HEK293 (cell line): Measurements from ENCODE around the gene MIB2.
"Not testable (repeated sequence)": the region's sequence is repeated elsewhere in the genome, so short reads cannot be mapped to it uniquely, and the experiment has no call there.

Source experiments
- CTCF ChIA-PET: fragments of 350-600 bp; formaldehyde crosslinking; extraction: SDS; loops from one replicate; lab custom pipeline; 2021; ENCODE audit warnings: antibody characterized with exemption; lab: Yijun Ruan, JAX
- POLR2A ChIA-PET: fragments of 300-600 bp; formaldehyde crosslinking; extraction: SDS; loops from one replicate; lab custom pipeline; 2020; ENCODE audit warnings: antibody characterized with exemption, inconsistent platforms; lab: Yijun Ruan, JAX
- H3K27ac ChIP-seq: fragments of 200-500 bp; sonication (Bioruptor generic); 2 replicates; pipeline ENCODE4 v1.5.1; 2014; ENCODE audit warnings: low read depth, low read length, control low read depth, inconsistent platforms; ENCODE audit errors: extremely low read depth
- H3K36me3 ChIP-seq, 2 experiments: fragments of 200-500 bp in 1 of 2; sonication (Bioruptor generic) in 1 of 2; 1 replicate in 1 of 2; 2 replicates in 1 of 2; pipeline ENCODE4 v1.5.1; 2014 to 2017; ENCODE audit warnings: inconsistent platforms in 2 of 2, low read length in 2 of 2; ENCODE audit not compliant: control insufficient read depth in 2 of 2, insufficient read depth in 1 of 2
- H3K4me1 ChIP-seq: fragments of 200-500 bp; sonication (Bioruptor generic); 2 replicates; pipeline ENCODE4 v1.5.1; 2014; ENCODE audit warnings: mild to moderate bottlenecking, low read length, inconsistent platforms; ENCODE audit not compliant: control insufficient read depth, insufficient read depth
- H3K4me3 ChIP-seq: 2 replicates; pipeline ENCODE4 v1.5.1; 2011; ENCODE audit warnings: low read depth, mild to moderate bottlenecking, control low read depth, low read length, moderate library complexity
- H3K9me3 ChIP-seq: fragments of 200-500 bp; sonication (Bioruptor generic); 2 replicates; pipeline ENCODE4 v1.5.1; 2014; ENCODE audit warnings: low read depth, low read length, inconsistent platforms; ENCODE audit not compliant: control insufficient read depth, insufficient read depth
- GLIS1 ChIP-seq: fragments of 450-650 bp; formaldehyde crosslinking; IDR thresholded peaks from 2 replicates; pipeline ENCODE4 v1.5.1; 2016; ENCODE audit warnings: missing biosample characterization, missing genetic modification characterization
- KLF1 ChIP-seq: fragments of 450-650 bp; formaldehyde crosslinking; IDR thresholded peaks from 2 replicates; pipeline ENCODE4 v1.5.1; 2016; ENCODE audit warnings: missing biosample characterization, missing genetic modification characterization
- KLF10 ChIP-seq: fragments of 450-650 bp; IDR thresholded peaks from 2 replicates; pipeline ENCODE4 v1.5.1; 2018; ENCODE audit warnings: missing biosample characterization, mild to moderate bottlenecking, missing genetic modification characterization
- KLF16 ChIP-seq: fragments of 450-650 bp; formaldehyde crosslinking; IDR thresholded peaks from 2 replicates; pipeline ENCODE4 v1.5.1; 2017; ENCODE audit warnings: missing biosample characterization, missing genetic modification characterization
- KLF9 ChIP-seq: fragments of 450-650 bp; formaldehyde crosslinking; IDR thresholded peaks from 2 replicates; pipeline ENCODE4 v1.5.1; 2016; ENCODE audit warnings: missing biosample characterization, missing genetic modification characterization, low read depth
- SP7 ChIP-seq: fragments of 450-650 bp; formaldehyde crosslinking; IDR thresholded peaks from 2 replicates; pipeline ENCODE4 v1.5.1; 2016; ENCODE audit warnings: missing biosample characterization, missing genetic modification characterization
- ZBTB17 ChIP-seq: fragments of 450-650 bp; formaldehyde crosslinking; IDR thresholded peaks from 2 replicates; pipeline ENCODE4 v1.5.1; 2016; ENCODE audit warnings: missing biosample characterization, missing genetic modification characterization
- ZBTB20 ChIP-seq: fragments of 450-650 bp; formaldehyde crosslinking; IDR thresholded peaks from 2 replicates; pipeline ENCODE4 v1.5.1; 2016; ENCODE audit warnings: missing biosample characterization, missing genetic modification characterization
- ZBTB8A ChIP-seq: fragments of 450-650 bp; formaldehyde crosslinking; IDR thresholded peaks from 2 replicates; pipeline ENCODE4 v1.5.1; 2016; ENCODE audit warnings: missing biosample characterization, missing genetic modification characterization
- ZEB2 ChIP-seq: fragments of 450-650 bp; formaldehyde crosslinking; IDR thresholded peaks from 2 replicates; pipeline ENCODE4 v1.5.1; 2016; ENCODE audit warnings: missing biosample characterization, missing genetic modification characterization
- ZFHX2 ChIP-seq: fragments of 450-650 bp; formaldehyde crosslinking; conservative IDR thresholded peaks from 2 replicates; pipeline ENCODE4 v1.5.1; 2016; ENCODE audit warnings: missing biosample characterization, missing genetic modification characterization
- ZNF146 ChIP-seq: fragments of 450-650 bp; formaldehyde crosslinking; IDR thresholded peaks from 2 replicates; pipeline ENCODE4 v1.5.1; 2016; ENCODE audit warnings: missing biosample characterization, missing genetic modification characterization
- ZNF2 ChIP-seq: fragments of 450-650 bp; formaldehyde crosslinking; IDR thresholded peaks from 2 replicates; pipeline ENCODE4 v1.5.1; 2016; ENCODE audit warnings: missing biosample characterization, missing genetic modification characterization
- ZNF394 ChIP-seq: fragments of 450-650 bp; formaldehyde crosslinking; IDR thresholded peaks from 2 replicates; pipeline ENCODE4 v1.5.1; 2016; ENCODE audit warnings: missing biosample characterization, missing genetic modification characterization, mild to moderate bottlenecking, moderate library complexity, borderline replicate concordance
- ZNF561 ChIP-seq: fragments of 450-650 bp; IDR thresholded peaks from 2 replicates; pipeline ENCODE4 v1.5.1; 2018; ENCODE audit warnings: missing biosample characterization, missing genetic modification characterization, borderline replicate concordance
- ZNF629 ChIP-seq: fragments of 450-650 bp; formaldehyde crosslinking; IDR thresholded peaks from 2 replicates; pipeline ENCODE4 v1.5.1; 2017; ENCODE audit warnings: missing biosample characterization, missing genetic modification characterization
- ZNF660 ChIP-seq: fragments of 450-650 bp; IDR thresholded peaks from 2 replicates; pipeline ENCODE4 v1.5.1; 2018; ENCODE audit warnings: missing biosample characterization, mild to moderate bottlenecking, missing genetic modification characterization
- ZXDB ChIP-seq: fragments of 450-650 bp; formaldehyde crosslinking; IDR thresholded peaks from 2 replicates; pipeline ENCODE4 v1.5.1; 2016; ENCODE audit warnings: missing biosample characterization, missing genetic modification characterization
- TF ChIP-seq, protein P1 (sequence below): fragments of 450-650 bp; formaldehyde crosslinking; IDR thresholded peaks from 2 replicates; pipeline ENCODE4 v1.5.1; 2016; ENCODE audit warnings: missing biosample characterization, missing genetic modification characterization
- TF ChIP-seq, protein P2 (sequence below): fragments of 450-650 bp; formaldehyde crosslinking; conservative IDR thresholded peaks from 2 replicates; pipeline ENCODE4 v1.5.1; 2016; ENCODE audit warnings: low read depth, missing biosample characterization, missing genetic modification characterization
- TF ChIP-seq, protein P3 (sequence below): fragments of 450-650 bp; formaldehyde crosslinking; IDR thresholded peaks from 2 replicates; pipeline ENCODE4 v1.5.1; 2016; ENCODE audit warnings: missing biosample characterization, missing genetic modification characterization
- TF ChIP-seq, protein P4 (sequence below): fragments of 450-650 bp; formaldehyde crosslinking; IDR thresholded peaks from 2 replicates; pipeline ENCODE4 v1.5.1; 2017; ENCODE audit warnings: missing biosample characterization, mild to moderate bottlenecking, missing genetic modification characterization, moderate library complexity
- TF ChIP-seq, protein P5 (sequence below): fragments of 450-650 bp; formaldehyde crosslinking; IDR thresholded peaks from 2 replicates; pipeline ENCODE4 v1.5.1; 2016; ENCODE audit warnings: missing biosample characterization, missing genetic modification characterization

The MIB2 gene

DNA sequence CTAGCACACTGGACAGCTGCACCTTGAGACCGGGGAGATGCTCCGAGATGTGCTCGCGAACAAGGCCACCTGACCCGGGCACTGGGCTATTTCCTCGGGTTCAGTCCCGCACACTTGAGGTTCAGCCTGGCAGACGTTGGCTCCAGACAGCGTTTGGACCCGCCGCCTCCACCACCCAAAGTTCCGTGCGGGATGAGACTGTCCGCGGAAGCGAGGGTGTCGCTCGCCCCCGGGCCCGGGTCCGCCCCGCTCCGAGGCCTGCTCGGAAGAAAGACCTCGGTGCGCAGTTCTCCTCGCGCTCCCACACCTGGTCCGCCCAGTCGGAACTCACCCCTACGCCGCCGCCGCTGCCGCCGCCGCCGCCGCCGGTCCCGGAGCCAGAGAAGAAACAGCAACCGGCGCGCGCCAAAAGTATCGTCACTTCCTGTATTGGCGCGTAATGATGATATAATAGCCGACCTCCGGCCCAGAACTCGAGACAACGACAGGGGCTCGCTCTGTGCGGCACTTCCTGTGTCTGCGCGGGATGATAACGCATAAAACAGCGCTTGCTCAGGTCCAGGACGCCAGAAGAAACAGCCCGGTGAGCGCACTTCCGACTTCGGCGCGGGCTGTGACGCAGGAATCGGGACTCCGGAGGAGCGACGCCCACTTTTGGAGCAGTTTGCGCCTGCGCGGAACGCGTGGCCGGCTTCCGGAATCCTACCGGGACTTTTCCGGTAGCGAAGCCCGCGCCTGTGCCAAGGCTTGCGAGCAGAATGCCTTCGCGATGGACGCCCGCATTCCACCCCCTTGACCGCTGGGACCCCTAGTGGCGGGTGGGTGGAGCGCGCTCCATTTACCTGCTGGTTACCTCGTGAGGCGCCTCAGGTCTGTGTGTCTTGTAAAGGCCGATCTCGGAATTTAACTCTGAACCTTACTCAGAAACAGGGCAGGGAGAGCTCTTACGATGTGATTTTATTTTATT is 43.6 kb downstream of the MIB2 start, which contains the start of gene CDK11B (continued):
- TF ChIP-seq, protein P1, sequence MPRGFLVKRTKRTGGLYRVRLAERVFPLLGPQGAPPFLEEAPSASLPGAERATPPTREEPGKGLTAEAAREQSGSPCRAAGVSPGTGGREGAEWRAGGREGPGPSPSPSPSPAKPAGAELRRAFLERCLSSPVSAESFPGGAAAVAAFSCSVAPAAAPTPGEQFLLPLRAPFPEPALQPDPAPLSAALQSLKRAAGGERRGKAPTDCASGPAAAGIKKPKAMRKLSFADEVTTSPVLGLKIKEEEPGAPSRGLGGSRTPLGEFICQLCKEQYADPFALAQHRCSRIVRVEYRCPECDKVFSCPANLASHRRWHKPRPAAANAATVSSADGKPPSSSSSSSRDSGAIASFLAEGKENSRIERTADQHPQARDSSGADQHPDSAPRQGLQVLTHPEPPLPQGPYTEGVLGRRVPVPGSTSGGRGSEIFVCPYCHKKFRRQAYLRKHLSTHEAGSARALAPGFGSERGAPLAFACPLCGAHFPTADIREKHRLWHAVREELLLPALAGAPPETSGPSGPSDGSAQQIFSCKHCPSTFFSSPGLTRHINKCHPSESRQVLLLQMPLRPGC (tag by site-specific recombination) = 0 out of 2 replicates have a peak, but pooled peaks have one; percentile 33
- TF ChIP-seq ZXDB (tag by site-specific recombination) (peak; percentile 94), ZBTB8A (tag by site-specific recombination) (peak; percentile 88), KLF16 (tag by site-specific recombination) (peak; percentile 49; the same call in 1 of the 2 replicates), KLF9 (tag by site-specific recombination) (peak; percentile 84), SP7 (tag by site-specific recombination) (peak; percentile 78), GLIS1 (tag by site-specific recombination) (peak; percentile 31; the same call in 1 of the 2 replicates), ZNF660 (tag by site-specific recombination) (peak; percentile 24; the same call in 1 of the 2 replicates), ZEB2 (tag by site-specific recombination) (peak; percentile 100), ZBTB17 (peak; percentile 89), ZNF629 (tag by site-specific recombination) (peak; percentile 100), KLF1 (tag by site-specific recombination) (peak; percentile 53), KLF10 (tag by site-specific recombination) (peak; percentile 85), ZNF146 (tag by site-specific recombination) (peak; percentile 19; the same call in 1 of the 2 replicates), ZNF561 (tag by site-specific recombination) (peak; percentile 62; the same call in 1 of the 2 replicates), ZNF394 (tag by site-specific recombination) (0 out of 2 replicates have a peak, but pooled peaks have one; percentile 36), ZNF2 (tag by site-specific recombination) (0 out of 2 replicates have a peak, but pooled peaks have one; percentile 51), ZFHX2 (peak; percentile 72), ZBTB20 (tag by site-specific recombination) (peak; percentile 66; the same call in 1 of the 2 replicates)
- TF ChIP-seq, protein P2, sequence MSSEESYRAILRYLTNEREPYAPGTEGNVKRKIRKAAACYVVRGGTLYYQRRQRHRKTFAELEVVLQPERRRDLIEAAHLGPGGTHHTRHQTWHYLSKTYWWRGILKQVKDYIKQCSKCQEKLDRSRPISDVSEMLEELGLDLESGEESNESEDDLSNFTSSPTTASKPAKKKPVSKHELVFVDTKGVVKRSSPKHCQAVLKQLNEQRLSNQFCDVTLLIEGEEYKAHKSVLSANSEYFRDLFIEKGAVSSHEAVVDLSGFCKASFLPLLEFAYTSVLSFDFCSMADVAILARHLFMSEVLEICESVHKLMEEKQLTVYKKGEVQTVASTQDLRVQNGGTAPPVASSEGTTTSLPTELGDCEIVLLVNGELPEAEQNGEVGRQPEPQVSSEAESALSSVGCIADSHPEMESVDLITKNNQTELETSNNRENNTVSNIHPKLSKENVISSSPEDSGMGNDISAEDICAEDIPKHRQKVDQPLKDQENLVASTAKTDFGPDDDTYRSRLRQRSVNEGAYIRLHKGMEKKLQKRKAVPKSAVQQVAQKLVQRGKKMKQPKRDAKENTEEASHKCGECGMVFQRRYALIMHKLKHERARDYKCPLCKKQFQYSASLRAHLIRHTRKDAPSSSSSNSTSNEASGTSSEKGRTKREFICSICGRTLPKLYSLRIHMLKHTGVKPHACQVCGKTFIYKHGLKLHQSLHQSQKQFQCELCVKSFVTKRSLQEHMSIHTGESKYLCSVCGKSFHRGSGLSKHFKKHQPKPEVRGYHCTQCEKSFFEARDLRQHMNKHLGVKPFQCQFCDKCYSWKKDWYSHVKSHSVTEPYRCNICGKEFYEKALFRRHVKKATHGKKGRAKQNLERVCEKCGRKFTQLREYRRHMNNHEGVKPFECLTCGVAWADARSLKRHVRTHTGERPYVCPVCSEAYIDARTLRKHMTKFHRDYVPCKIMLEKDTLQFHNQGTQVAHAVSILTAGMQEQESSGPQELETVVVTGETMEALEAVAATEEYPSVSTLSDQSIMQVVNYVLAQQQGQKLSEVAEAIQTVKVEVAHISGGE = peak; percentile 94
- TF ChIP-seq, protein P3, sequence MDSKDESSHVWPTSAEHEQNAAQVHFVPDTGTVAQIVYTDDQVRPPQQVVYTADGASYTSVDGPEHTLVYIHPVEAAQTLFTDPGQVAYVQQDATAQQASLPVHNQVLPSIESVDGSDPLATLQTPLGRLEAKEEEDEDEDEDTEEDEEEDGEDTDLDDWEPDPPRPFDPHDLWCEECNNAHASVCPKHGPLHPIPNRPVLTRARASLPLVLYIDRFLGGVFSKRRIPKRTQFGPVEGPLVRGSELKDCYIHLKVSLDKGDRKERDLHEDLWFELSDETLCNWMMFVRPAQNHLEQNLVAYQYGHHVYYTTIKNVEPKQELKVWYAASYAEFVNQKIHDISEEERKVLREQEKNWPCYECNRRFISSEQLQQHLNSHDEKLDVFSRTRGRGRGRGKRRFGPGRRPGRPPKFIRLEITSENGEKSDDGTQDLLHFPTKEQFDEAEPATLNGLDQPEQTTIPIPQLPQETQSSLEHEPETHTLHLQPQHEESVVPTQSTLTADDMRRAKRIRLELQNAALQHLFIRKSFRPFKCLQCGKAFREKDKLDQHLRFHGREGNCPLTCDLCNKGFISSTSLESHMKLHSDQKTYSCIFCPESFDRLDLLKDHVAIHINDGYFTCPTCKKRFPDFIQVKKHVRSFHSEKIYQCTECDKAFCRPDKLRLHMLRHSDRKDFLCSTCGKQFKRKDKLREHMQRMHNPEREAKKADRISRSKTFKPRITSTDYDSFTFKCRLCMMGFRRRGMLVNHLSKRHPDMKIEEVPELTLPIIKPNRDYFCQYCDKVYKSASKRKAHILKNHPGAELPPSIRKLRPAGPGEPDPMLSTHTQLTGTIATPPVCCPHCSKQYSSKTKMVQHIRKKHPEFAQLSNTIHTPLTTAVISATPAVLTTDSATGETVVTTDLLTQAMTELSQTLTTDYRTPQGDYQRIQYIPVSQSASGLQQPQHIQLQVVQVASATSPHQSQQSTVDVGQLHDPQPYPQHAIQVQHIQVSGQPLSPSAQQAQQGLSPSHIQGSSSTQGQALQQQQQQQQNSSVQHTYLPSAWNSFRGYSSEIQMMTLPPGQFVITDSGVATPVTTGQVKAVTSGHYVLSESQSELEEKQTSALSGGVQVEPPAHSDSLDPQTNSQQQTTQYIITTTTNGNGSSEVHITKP (tag by site-specific recombination) = peak; percentile 28; the same call in 1 of the 2 replicates
- TF ChIP-seq, protein P4, sequence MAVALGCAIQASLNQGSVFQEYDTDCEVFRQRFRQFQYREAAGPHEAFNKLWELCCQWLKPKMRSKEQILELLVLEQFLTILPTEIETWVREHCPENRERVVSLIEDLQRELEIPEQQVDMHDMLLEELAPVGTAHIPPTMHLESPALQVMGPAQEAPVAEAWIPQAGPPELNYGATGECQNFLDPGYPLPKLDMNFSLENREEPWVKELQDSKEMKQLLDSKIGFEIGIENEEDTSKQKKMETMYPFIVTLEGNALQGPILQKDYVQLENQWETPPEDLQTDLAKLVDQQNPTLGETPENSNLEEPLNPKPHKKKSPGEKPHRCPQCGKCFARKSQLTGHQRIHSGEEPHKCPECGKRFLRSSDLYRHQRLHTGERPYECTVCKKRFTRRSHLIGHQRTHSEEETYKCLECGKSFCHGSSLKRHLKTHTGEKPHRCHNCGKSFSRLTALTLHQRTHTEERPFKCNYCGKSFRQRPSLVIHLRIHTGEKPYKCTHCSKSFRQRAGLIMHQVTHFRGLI = peak; percentile 78
- TF ChIP-seq, protein P5, sequence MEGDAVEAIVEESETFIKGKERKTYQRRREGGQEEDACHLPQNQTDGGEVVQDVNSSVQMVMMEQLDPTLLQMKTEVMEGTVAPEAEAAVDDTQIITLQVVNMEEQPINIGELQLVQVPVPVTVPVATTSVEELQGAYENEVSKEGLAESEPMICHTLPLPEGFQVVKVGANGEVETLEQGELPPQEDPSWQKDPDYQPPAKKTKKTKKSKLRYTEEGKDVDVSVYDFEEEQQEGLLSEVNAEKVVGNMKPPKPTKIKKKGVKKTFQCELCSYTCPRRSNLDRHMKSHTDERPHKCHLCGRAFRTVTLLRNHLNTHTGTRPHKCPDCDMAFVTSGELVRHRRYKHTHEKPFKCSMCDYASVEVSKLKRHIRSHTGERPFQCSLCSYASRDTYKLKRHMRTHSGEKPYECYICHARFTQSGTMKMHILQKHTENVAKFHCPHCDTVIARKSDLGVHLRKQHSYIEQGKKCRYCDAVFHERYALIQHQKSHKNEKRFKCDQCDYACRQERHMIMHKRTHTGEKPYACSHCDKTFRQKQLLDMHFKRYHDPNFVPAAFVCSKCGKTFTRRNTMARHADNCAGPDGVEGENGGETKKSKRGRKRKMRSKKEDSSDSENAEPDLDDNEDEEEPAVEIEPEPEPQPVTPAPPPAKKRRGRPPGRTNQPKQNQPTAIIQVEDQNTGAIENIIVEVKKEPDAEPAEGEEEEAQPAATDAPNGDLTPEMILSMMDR (tag by site-specific recombination) = 0 out of 2 replicates have a peak, but pooled peaks have one; percentile 23

DNA sequence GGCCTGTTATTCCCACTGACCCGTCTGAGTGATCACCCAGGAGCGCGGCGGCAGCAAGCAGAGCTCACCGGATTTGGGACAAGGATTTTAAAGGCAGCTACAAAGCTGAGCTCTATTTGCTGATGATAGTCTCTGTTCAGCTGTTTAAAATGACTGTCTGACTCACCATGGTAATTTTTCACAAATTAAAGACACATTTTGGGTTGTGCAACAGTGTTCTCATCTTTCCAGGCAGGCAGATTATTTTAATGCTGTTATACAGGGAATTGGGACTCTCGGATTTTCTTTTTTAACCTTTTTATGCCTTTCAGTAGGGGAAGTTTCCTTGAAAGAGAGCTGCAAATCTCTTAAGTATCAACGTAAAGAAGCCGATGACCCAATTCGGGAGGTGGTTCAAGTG is 47.1 kb downstream of the MIB2 start:
- H3K27ac ChIP-seq, H3K4me1 ChIP-seq, H3K9me3 ChIP-seq, POLR2A ChIA-PET, H3K4me3 ChIP-seq, CTCF ChIA-PET: not testable (repeated sequence)
- peaks cover 5 to 22% of the 10 kb centered on the region in 2 experiments; a peak in 2 of 3 replicates for H3K36me3 ChIP-seq
